ENCODE results near the gene FSIP1. TPM values are rescaled to one million over a fixed set of nuclear protein-coding genes. Genes with fewer than 3 reads are reported as not detected.

FSIP1 gene
- total RNA-seq, 1 experiment from 2014 or later: 1.0 TPM

Other genes starting within 250 kb of the FSIP1 start
- 277 and 278 TPM in 2 replicates for gene THBS1, start 201.8 kb downstream of the FSIP1 start, total RNA-seq (2014; rRNA removed; shearing (Covaris generic))
- 20.4 and 21.5 TPM in 2 replicates for gene GPR176, start 137.4 kb upstream of the FSIP1 start, total RNA-seq (2014; rRNA removed; shearing (Covaris generic))
- 29.1 and 39.5 TPM in 2 replicates for gene EIF2AK4, start 151.3 kb upstream of the FSIP1 start, total RNA-seq (2014; rRNA removed; shearing (Covaris generic))